Mononuclear cell (primary cell): ENCODE results near the gene RNF166. TPM values are rescaled to one million over a fixed set of nuclear protein-coding genes. Genes with fewer than 3 reads are reported as not detected.

ENCODE experiments used
- H3K27me3 ChIP-seq: 2 replicates; pipeline ENCODE4 v1.6.0; 2011; ENCODE audit warnings: low read length, control low read depth; ENCODE audit not compliant: insufficient read depth
- H3K4me1 ChIP-seq: 2 replicates; pipeline ENCODE4 v1.5.1; 2011; ENCODE audit warnings: mild to moderate bottlenecking, low read length, control low read depth; ENCODE audit not compliant: insufficient read depth
- H3K4me3 ChIP-seq: 2 replicates; pipeline ENCODE4 v1.5.1; 2011; ENCODE audit warnings: mild to moderate bottlenecking, low read length, moderate library complexity
- H3K9me3 ChIP-seq: 2 replicates; pipeline ENCODE4 v1.5.1; 2011; ENCODE audit warnings: low read depth, mild to moderate bottlenecking, control low read depth, low read length
- total RNA-seq: library from RNA; depleted of rRNA; stranded (reverse); fragments of >200 nt; gene quantifications from one replicate; pipeline ENCODE4 v1.2.3, GENCODE V29; 2012

RNF166 gene
- total RNA-seq, 1 donor = 130 TPM

DNA sequence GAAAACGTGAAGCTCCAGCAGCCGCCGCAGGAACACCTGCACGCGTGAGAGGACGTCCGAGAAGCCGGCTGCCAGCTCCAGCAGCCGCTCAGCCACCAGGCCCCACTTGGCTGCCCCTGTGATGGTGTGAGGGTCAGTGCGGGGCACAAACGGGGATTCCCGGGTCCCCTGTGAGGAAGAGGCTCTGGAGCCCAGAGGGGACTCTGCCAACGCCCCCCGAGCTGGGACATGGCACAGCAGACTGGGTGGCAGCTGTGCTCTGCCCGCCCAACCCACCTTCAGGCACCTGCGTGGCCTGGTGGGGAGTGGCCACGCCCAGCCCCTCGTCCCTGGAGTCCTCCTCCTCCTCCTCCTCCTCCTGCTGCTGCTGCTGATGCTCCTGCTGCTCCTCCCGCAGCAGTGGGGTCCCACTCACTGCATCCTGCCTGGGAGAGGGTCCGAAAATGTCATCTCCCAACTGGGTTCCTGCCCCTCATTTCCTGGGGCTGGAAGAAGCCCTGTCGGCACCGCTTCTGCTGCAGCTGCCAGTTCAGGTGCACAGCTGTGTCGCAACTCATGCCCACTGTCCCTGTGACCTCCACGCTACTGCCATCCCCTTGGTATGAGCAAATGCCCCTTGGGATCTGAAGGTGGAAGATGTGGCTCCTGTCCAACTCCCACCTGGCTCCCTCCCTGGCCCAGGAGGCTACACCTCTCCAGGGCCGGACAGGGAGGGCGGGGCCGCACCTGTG is 27.6 kb upstream of the RNF166 start:
- H3K4me1 ChIP-seq = peaks cover 5% of the 10 kb centered on the region
- H3K9me3 ChIP-seq = no peaks in the 10 kb centered on the region
- no peak overlapping the region for H3K4me3 ChIP-seq
- no peaks in the 10 kb centered on the region for H3K27me3 ChIP-seq

DNA sequence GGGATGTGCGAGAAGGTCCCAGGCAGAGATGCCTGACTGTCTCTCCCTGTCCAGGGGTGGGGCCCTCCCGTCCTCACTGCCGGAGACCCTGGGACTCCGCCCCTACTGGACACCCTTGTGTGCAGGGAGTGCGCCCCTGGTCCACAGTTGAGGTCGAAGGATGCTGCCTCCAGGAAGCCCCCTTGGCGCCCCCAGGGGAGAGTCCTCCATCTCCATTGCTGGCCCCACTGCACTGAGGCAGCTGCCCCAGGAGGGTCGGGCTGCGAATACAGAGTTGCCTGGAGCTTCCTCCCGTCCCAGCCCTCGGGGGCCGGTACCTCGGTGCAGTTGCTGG is 26.7 kb upstream of the RNF166 start:
- H3K4me1 ChIP-seq = peaks cover 5% of the 10 kb centered on the region
- no peaks in the 10 kb centered on the region for H3K9me3 ChIP-seq
- H3K4me3 ChIP-seq = no peak overlapping the region
- no peaks in the 10 kb centered on the region for H3K27me3 ChIP-seq

DNA sequence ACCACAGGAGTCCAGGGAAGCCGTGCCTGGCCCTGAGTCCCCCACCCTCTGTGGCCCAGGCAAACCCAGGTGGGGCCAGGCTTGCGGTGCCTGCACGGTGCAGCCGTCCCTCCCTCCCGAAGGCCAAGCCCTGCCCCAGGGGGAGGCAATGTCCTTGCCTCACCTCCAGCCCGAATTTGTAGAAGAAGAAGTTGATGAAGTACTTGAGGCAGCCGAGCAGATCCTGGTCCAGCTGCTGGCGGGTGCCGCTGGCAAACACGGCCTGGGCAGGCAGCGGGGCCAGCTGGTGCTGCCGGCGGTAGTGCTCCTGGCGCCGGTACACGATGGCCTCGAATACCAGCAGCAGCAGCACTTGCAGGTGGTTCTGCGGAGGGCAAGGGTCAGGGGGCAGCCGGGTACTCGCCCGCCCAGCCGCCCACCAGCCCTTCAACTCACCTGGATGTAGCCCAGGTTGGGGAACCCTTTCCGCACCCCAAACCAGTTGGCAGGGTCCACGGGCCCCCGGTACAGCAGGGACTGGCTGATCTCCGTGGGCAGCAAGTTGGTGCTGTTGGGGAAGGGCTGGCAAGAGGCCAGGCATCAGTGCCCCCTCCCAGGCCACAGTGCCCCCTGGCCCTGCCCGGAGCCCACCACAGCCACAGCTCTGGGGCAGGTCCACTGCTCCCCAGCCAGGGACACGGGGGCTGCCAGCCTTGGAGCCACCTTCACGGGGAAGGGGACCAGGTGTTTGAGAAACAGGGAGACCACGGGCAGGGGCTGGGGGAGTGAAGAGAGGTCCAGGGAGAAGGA is 26.2 kb upstream of the RNF166 start:
- Histone ChIP-seq H3K9me3 (no peaks in the 10 kb centered on the region), H3K27me3 (no peaks in the 10 kb centered on the region), H3K4me1 (peaks cover under 1% of the 10 kb centered on the region), H3K4me3 (no peak overlapping the region)

DNA sequence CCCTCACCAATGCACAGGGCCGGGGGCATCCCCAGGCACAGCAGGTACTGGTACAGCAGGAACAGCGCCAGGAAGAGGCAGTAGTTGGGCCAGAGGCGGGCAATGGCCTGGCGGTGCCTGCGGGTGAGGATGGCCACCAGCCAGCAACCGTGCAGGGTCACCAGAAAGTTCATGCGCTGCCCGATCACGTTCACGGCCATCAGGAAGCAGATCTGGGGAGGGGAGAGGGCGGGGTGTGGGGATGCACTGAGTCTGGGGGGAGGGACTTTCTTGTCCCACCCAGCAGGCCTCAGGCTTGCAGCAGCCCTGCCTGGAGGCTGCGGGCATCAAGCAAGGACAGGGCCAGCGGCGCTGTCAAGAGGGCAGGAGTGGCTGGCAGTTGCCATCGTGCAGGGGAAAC is 25.5 kb upstream of the RNF166 start:
- Histone ChIP-seq H3K27me3 (no peaks in the 10 kb centered on the region), H3K4me1 (no peaks in the 10 kb centered on the region), H3K4me3 (no peak overlapping the region), H3K9me3 (no peaks in the 10 kb centered on the region)

DNA sequence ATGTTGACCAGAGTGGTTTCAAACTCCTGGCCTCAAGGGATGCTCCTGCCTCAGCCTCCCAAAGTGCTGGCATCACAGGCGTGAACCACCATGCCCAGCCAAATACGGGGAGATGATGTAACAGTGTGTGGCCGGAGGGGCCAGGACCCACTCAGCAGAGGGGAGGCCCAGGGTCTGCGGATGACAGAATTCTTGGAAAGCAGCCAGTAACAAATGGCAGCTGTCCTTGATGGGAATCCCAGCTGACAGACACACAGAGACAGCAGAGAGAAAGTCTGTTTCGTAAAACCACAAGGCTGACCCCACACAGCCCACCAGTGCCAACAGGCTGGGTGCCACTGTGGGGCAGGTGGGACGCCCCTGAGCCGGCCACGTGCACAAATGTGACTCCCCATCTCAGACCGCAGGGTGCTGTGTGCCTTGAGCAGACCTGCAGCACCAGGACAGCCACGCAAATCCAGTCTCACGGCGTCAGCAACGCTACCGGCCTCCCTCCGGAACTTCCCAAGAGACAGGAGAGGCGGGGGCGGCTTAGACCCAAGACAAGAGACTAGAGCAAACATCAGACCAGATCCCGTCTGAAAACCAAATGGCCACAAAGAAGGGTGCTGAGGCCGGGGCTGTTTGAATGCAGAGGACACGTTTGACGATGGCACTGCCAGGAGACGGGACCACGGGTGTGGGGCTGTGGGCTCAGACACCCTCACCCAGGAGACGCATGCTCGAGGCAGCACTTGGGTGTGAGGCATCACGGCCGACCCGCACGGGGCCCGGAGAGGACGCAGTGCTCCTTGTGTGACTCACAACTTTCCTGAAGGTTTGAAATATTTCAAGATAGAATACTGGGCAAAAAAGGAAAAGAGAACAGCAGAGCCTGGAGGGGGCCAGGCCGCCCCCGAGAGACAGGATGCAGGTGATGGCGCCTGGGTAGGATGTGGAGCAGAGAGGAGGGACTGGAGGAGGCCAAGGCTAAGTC is 24.7 kb upstream of the RNF166 start:
- Histone ChIP-seq H3K4me1 (no peaks in the 10 kb centered on the region), H3K4me3 (no peak overlapping the region), H3K27me3 (no peaks in the 10 kb centered on the region), H3K9me3 (no peaks in the 10 kb centered on the region)

DNA sequence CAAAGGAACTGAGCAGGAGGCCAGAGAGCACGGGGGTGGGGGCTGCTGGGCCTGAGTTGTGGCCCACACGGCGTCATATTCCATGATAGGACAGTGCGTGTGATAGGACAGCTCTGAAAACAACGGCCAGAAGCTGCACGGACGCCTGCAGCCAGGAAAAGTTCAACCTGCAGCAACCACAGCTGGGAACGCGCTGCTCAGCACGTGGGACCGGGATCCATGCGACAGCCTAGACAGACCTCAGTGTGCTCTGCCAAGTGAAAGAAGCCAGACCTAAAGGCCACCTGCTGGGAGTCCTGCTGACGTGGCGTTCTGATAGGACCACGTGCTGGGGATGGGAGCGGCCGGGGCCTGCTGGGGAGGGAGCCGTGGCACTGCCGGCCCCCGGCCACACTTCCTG is 21.7 kb upstream of the RNF166 start:
- Histone ChIP-seq H3K4me3 (no peak overlapping the region), H3K27me3 (no peaks in the 10 kb centered on the region), H3K9me3 (no peaks in the 10 kb centered on the region), H3K4me1 (no peaks in the 10 kb centered on the region)

DNA sequence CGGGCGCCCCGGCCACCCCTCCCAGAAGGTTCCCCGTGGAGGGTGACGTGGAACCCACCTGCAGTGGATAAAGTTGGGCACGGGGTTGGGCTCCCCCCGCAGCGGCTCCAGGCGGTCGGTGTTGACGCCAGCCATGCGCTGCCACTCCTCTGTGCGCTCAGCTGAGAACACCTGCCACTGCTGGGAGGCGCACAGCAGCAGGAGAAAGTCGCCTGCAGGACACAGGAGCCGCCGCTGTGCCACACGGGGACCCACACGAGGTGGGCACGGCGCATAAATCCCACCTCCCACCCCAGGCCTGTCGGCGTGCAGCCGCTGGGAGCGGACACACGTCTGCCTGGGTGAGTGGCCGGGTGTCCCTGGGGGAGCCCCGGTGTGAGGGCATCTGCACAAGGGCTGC is 20.8 kb upstream of the RNF166 start:
- no peaks in the 10 kb centered on the region for H3K27me3 ChIP-seq
- H3K4me3 ChIP-seq = no peak overlapping the region
- H3K9me3 ChIP-seq = no peaks in the 10 kb centered on the region
- H3K4me1 ChIP-seq = no peaks in the 10 kb centered on the region

DNA sequence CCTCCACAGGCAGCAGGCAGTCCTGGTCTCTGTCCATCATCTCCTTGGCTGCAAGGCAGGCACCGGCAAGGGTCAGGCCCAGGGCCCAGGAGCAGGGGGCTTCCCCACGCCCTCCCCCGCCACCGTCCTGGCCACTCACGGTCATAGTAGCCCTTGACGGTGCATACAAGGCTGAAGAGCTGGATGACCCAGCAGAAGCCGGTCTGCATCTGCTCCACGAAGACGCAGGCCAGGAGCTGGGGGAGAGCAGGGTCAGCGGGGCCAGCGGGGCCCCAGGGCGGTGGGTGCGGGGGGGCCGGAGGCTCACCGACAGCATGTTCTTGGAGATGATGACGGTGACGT is 20.2 kb upstream of the RNF166 start:
- no peaks in the 10 kb centered on the region for H3K4me1 ChIP-seq
- no peak overlapping the region for H3K4me3 ChIP-seq
- no peaks in the 10 kb centered on the region for H3K9me3 ChIP-seq
- H3K27me3 ChIP-seq = no peaks in the 10 kb centered on the region

DNA sequence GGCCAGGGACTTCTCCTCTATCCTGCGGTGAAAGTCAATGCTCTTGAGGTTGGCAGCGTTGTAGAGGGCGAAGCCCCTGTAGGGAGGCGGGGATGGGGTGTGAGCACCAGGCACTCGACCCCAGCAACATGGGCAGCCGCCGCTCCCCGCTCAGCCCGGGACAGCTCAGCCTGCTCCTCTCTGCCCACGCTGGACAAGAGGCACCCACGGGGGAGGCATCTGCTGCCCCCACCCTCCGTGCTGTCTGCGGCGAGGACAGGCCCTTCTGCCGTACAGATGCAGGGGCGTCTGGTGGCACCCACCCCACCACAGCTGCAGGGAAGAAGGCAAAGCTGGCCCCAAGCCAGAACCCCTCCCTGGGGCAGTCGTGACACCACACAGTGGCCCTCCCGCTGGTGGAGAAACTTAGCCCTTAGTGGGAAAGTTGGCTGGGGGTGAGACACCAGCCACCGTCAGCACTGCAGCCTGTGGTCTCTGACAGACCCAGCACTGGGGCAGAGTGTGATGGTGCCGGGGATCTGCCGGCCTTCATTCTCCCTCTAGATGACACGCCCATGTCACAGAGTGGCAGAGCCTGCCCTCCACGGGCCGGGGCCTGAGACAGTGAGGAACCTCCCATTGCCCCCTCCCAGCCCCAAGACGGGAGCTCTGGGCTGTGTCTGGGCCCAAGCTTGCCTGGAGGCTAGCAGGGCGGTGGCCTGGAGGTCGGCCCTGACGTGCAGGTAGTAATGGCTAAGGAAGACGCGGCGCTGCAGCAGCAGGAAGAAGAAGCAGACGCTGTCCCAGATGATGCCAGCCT is 19.6 kb upstream of the RNF166 start:
- H3K9me3 ChIP-seq = no peaks in the 10 kb centered on the region

DNA sequence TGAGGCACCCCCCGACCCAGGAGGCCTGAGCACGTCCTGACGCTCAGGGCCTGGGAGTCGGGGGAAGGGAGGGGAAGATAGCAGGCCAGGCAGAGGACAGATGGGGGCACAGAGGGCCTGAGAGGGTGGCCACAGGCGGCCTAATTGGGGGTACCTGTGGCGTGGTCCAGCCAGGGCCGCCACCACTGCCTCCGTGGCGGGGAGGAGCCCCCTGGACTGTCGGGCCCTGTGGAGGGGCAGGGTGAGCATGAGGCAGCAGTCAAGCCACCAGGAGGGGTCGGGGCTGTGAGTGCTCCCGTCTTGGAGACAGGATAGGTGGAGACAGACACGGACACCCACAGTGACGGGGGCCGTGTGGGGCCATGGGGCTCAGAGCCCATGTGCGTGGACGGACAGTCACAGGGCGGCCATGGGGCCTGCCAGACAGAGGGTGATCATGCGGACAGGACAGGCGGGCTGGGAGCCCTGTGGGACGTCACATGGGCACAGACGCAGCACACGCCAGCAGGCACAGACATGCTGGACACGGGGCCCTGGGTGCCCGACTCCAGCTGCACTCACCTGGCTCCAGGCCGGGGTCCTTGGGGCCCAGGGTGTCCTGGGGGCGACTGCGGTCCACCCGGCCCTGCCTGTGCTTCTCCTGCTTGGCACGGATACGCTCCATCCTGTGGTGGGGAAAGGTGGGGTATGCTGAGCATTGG is 18.8 kb upstream of the RNF166 start:
- no peaks in the 10 kb centered on the region for H3K27me3 ChIP-seq
- no peak overlapping the region for H3K4me3 ChIP-seq
- H3K4me1 ChIP-seq = no peaks in the 10 kb centered on the region
- H3K9me3 ChIP-seq = no peaks in the 10 kb centered on the region

More for the DNA sequence above, 19.6 kb upstream of the RNF166 start:
- Histone ChIP-seq H3K4me1 (no peaks in the 10 kb centered on the region), H3K4me3 (no peak overlapping the region), H3K27me3 (no peaks in the 10 kb centered on the region)

DNA sequence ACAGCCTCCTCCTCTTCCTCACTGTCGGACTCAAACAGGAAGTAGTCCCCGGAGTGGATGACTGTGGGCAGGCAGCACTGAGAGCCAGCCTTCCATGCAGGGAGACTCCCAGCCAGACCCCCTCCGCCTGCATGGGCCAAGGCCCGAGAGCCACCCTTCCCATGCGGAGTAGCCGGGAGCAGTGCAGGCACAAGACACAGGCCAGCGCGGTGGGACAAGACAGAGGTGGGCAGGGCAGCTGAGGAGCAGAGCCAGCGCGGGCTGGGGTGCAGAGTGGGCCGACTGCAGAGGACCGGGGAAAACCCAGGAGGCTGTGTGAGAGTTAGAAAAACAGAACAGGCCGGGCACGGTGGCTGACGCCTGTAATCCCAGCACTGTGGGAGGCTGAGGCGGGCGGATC is 17.7 kb upstream of the RNF166 start:
- no peaks in the 10 kb centered on the region for H3K9me3 ChIP-seq
- no peak overlapping the region for H3K4me3 ChIP-seq
- H3K27me3 ChIP-seq = no peaks in the 10 kb centered on the region
- H3K4me1 ChIP-seq = no peaks in the 10 kb centered on the region

DNA sequence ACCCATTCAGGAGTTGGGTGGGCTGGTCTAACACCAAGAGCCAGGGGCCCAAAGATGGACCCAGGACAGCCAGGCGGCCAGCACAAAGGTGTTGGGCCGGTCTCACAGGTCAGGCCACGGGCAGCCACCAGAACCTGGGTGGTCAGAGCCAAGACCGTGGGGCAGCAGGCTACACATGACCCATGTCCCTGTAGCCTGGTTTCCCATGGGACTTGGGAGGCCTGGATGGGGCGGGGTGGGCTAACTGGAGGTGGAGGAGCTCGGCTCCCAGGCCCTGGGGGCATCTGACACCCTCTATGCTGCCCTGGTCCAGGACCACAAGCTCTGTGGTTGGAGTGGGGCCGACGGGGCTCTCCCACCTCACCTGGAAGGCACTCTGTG is 17.3 kb upstream of the RNF166 start:
- no peaks in the 10 kb centered on the region for H3K4me1 ChIP-seq
- no peaks in the 10 kb centered on the region for H3K9me3 ChIP-seq
- no peaks in the 10 kb centered on the region for H3K27me3 ChIP-seq
- H3K4me3 ChIP-seq = no peak overlapping the region

DNA sequence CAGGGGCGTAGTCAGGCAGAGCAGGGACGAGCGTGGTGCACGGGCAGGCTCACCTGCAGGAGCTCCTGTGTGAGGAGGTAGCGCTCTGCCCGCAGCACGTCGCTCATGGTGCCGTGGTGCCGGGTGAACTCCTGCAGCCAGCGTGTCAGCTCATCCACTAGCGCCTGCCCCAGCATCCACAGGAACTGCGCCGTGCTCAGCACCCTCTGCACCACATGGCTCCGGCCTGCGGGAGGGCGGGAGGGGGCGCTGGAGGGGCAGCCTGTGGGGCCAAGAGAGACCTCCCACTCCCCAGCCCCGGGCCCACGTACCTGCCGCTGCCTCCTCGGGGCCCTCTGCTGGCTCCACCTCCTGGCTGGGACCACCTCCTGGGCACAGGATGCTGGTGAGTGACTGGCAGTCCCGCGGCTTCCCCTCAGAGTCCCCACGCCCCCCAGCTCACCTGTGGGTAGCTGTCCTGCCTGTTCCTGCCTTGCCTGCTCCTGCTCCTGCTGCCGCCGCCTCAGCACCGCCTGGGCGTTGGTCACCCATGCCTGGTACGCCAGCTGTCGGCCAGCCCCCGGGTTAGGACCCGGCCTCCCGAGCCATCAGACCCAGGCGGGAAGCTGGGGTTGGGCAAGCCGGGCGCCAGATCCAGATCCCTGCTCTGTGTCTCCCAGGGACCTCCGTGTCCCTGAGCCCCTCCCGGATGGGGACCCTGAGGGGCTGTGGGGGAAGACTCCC is 16.7 kb upstream of the RNF166 start:
- H3K27me3 ChIP-seq = no peaks in the 10 kb centered on the region
- H3K9me3 ChIP-seq = no peaks in the 10 kb centered on the region
- H3K4me1 ChIP-seq = no peaks in the 10 kb centered on the region
- no peak overlapping the region for H3K4me3 ChIP-seq
